ENCODE data around the gene TRAPPC12.

The TRAPPC12 gene

DNA sequence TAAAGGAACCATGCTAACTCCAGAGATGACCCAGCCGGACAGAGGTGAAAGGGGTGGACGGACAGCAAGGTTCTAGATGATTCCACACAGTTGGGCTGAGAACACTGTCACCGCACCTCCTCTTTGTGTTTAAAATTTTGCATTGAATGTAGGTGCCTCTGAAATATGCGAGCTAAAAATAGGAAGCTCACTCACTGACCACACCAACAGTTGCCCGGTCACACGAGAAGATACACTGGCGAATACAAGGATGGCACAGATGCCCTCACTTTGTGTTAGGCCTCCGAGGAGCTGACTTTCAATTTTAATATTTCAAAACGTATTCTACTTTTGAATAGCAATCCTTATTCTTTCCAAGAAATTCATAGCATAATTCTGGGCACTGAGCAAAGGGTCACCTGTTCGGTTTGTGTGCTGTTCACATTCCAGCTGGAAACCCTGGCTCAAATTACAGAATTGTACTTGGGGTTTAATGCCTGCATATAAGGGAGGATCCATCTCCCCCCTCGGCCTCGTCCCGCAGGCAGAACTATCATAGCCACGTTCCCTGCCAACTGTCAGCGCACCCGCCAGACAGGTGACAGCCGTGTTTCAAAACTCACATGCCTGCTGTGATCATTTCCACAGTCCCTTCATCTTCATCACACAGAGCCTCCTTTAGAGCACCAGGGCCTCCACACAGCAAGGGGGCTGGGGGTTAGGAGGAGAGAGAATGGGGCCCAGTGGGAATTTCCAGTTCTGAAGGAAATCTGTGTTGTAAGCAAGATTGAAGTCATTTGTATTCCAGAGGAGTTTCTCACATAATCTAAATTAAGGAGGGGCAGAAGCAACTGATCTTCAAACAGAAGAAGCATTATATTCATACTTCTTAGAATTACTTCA, 91.6 kb downstream of the TRAPPC12 start:
- DNase-seq, result no peak

- DNase-seq, result no peak
Measured at GRCh38 chr2:3472296-3472695, 92.8 kb downstream of the TRAPPC12 start.

DNA sequence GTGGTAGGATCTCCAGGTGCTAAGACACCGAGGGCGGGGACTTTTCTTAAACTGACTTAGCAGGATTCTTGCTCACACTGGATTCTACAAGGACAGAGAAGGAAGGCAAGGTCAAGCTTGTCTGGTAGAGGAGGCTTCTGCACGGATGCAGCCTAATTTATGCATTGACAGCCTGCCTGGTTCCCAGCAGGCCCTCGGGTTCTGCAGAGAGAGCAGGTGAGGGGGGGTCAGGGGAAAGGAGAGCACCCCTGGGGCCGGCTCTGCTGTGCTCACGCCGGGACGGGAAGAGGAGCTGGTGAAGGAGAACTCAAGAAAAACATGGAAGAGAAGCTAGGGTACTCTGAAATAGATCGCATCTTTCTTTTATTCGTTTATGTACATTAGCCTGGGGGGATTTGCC, 93.5 kb downstream of the TRAPPC12 start:
- DNase-seq, result no peak

DNA sequence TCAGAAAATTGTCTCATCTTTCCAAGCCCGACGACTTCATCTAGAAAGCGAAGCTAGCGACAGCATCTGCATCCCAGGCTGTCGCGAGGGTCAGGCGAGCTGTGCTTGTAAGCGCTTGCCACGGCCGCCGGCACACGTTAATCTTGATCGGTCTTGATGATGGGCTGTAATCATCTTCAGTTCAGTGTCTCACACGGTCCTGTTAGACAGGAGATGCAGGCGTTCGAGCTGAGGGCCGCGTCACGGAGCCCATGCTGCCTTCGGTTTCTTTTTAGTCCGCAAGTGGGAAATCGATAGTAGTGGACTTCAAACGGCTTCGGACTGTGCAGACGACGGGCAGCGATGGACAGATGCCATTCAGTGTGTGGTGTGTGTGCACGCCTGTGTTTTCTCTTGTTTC, 96.3 kb downstream of the TRAPPC12 start:
- DNase-seq, result no peak

GRCh38 chr2:3476321-3476984, 97.0 kb downstream of the TRAPPC12 start:
- DNase-seq, result no peak

DNA sequence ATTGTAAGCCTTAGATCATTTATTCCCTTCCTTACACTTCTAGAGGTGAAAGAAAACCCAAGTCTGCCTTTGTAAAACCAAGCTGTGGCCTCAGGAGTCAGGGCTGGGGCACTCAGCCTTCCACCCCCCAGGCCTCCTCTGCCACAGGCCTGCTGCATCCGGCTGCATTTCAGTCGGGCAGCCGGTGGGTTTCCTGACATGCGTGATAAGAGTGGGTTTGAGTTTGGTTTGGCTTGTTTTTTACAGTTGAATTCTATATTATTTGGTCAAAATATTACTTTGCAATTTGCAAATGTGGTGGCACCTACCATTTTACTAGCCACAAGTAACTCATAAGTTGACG, 97.5 kb downstream of the TRAPPC12 start:
- DNase-seq, result no peak

DNA sequence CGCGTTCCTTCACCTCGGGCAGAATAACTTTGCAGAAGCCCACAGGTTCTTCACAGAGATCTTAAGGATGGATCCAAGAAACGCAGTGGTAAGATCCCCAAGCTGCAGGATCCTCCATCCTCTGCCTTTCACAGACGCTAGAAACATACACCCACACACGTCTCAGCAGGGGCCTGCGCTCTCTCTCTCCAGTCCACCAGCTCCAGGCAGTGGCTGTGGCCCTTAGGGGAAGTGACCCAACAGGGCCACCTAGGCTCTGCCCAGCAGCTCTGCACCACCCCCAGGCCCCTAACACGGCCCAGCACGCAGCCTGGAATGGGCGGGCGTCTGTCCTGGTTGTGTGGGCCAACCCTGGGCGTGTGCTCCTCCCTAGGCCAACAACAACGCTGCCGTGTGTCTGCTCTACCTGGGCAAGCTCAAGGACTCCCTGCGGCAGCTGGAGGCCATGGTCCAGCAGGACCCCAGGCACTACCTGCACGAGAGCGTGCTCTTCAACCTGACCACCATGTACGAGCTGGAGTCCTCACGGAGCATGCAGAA, 99.4 kb downstream of the TRAPPC12 start:
- no peak for DNase-seq

DNA sequence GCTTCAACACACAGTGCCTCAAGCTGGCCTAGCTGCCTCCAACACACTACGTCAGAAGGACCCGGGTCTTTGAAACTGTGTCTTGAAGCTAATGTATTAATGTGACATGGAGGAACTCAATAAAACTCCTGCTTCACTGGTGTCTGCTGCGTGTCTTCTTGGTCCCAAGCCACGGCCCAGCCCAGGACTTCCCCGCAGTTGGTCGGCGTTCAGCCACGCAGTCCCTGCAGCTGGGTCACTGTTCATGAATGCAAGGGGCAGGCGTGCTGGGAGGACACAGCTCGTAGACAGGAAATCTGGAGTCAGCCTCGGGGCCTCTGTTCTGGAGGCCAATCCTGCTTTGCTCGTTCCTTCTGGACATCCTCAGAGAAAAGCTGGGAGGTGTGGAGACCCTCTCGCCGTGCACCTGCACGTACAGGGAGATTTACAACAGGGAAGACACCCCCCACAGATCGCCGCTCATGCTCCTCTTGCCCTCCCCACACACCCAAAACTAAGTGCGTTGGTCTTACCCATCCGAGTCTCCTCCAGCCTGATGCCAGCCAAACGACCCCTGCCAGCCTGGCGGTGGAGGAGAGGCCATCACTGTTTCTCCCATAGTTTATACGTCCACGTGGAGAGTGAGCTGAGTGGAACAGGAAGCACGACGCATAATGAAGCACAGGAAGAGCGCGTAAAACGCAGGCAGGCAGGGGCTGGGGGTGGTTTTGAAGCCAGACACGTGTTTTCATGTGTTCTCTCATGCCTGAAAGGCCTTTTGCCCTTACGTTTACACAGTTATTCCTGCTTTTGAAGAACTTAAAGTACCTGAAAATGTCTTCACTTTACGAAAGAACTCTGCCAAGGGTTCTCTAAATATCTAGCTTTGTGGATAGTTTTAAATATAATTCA, 100.2 kb downstream of the TRAPPC12 start:
- DNase-seq, result no peak

- peak in 1 of 4 experiments; percentile 26 for DNase-seq
Measured at GRCh38 chr2:3480352-3481010, 101.0 kb downstream of the TRAPPC12 start.

DNA sequence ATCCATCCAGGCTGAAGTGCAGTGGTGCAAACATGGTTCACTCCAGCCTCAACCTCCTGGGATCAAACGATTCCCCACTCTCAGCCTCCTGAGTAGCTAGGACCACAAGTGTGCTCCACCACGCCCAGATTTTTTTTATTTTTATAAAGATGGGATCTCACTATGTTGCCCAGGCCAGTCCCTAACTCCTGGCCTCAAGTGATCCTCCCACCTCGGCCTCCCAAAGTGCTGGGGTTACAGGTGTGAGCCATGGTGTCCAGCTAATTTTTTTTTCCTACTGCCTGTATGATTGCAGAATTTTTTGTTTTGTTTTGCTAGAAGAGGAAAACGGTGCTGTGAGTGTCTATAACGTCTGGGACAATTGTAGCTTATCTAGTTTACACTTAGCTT, 101.5 kb downstream of the TRAPPC12 start:
- no peak for DNase-seq

GRCh38 chr2:3481736-3482362, 102.4 kb downstream of the TRAPPC12 start:
- DNase-seq, result no peak

DNA sequence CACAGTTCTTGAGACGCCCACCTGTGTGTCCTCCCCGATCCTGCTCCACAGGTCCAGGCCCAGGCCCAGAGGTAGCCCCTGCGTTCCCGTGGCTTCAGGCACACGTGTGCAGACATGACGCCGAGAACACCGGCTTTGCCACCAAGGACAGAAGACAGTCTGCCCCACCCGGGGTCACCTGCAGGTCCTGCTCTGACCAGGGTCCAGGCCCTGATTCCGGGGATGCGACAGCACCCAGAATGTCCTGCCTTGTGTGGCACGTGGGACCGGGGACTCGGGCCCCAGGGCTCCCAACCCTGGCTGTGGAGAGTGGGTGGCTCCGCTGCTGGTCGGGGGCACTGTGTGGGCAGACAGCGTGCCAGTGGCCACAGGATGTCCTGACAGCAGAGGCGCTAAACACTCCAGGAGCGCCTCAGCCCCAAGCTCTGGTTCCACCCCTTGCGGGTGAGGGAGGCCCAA, 102.9 kb downstream of the TRAPPC12 start:
- no peak for DNase-seq

DNA sequence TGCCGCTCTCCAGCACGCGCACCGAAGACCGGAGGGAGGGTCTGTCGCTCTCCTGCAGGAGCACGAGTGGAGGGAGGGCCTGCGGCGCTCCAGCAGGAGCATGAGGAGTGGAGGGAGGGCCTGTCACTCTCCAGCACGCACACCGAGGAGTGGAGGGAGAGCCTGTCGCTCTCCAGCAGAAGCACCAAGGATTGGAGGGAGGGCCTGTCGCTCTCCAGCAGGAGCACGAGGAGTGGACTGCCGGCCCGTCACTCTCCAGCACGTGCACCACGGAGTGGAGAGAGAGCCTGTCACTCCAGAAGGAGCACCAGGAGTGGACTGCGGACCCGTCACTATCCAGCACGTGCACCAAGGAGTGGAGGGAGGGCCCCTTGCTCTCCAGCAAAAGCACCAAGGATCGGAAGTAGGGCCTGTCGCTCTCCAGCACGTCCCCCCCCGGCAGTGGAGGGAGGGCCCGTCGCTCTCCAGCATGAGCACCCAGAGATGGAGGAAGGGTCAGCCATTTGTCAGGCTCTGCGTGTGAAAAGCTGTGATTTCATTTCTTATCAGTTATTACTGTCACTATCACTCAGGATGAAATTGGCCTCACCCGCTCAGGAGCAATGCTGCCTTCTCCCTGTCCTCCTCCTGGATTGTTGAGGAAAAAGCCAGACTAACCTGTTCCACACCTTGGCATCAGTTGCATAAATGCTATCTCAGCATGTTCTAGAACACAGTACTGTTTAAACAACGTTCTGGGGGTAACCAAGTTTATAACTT, 103.9 kb downstream of the TRAPPC12 start:
- DNase-seq, result no peak

- no peak for DNase-seq
Measured at GRCh38 chr2:3483986-3484960, 104.8 kb downstream of the TRAPPC12 start.

GRCh38 chr2:3485166-3485565, 105.7 kb downstream of the TRAPPC12 start:
- DNase-seq, result no peak

GRCh38 chr2:3486047-3487027, 106.8 kb downstream of the TRAPPC12 start:
- DNase-seq, result no peak

DNA sequence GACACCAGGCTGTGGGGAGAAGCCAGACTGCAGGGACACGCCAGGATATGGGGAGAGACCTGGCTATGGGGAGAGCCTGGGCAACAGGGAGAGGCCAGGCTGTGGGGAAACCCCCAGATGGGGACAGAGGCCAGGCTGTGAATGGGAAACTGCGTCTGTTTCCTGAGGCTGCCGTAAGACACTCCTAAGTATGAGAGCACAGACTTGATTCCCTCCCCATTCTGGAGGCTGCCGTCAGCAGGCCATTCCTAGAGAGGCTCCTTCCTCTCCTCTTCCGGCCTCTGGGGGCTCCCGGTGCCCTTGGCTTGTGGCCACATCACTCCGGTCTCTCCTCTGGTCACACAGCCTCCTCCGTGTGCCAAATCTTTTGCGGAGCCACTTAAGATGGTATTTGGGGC, 107.5 kb downstream of the TRAPPC12 start:
- DNase-seq, result no peak

- no peak for DNase-seq
Measured at GRCh38 chr2:3487432-3487831, 107.9 kb downstream of the TRAPPC12 start.

- no peak for DNase-seq
Measured at GRCh38 chr2:3488061-3488531, 108.6 kb downstream of the TRAPPC12 start.

Measured in activated naive CD4-positive, alpha-beta T cell (primary cell).